SJCRH30 (cell line): ENCODE measurements around the gene CYP4F22. TPM values are rescaled to one million over a fixed set of nuclear protein-coding genes. Genes with fewer than 3 reads are reported as not detected.
"Not testable (repeated sequence)": the region's sequence is repeated elsewhere in the genome, so short reads cannot be mapped to it uniquely, and the experiment has no call there.

Experiments
- DNase-seq, 2 experiments: peaks; one replicate each; pipeline ENCODE4 v3.0.0-alpha.2; 2015 to 2020
- H3K27ac ChIP-seq: fragments of 250-450 bp; sonication (Bioruptor Pico); 2 replicates; pipeline ENCODE4 v1.5.1; 2020; ENCODE audit warnings: mild to moderate bottlenecking, moderate library complexity
- H3K27me3 ChIP-seq: fragments of 250-450 bp; sonication (Bioruptor Pico); 2 replicates; pipeline ENCODE4 v1.5.1; 2020; ENCODE audit warnings: mild to moderate bottlenecking, moderate library complexity
- H3K36me3 ChIP-seq: fragments of 250-450 bp; sonication (Bioruptor Pico); 2 replicates; pipeline ENCODE4 v1.5.1; 2020; ENCODE audit warnings: mild to moderate bottlenecking, moderate library complexity
- H3K4me1 ChIP-seq: fragments of 250-450 bp; sonication (Bioruptor Pico); 2 replicates; pipeline ENCODE4 v1.5.1; 2020; ENCODE audit warnings: mild to moderate bottlenecking, moderate library complexity
- H3K4me3 ChIP-seq: fragments of 250-450 bp; sonication (Bioruptor Pico); 2 replicates; pipeline ENCODE4 v1.5.1; 2020; ENCODE audit warnings: mild to moderate bottlenecking, moderate library complexity
- H3K9me3 ChIP-seq: fragments of 250-450 bp; sonication (Bioruptor Pico); replicated peaks from 2 replicates; pipeline ENCODE4 v1.5.1; 2020; ENCODE audit warnings: mild to moderate bottlenecking, moderate library complexity
- total RNA-seq: library from RNA; depleted of rRNA; stranded (reverse); fragments of >200 nt; shearing (Covaris generic); gene quantifications from 2 replicates; pipeline ENCODE4 v1.2.3, GENCODE V29; 2014

CYP4F22 gene
- total RNA-seq, 1 experiment from 2014 or later: not detected

DNA sequence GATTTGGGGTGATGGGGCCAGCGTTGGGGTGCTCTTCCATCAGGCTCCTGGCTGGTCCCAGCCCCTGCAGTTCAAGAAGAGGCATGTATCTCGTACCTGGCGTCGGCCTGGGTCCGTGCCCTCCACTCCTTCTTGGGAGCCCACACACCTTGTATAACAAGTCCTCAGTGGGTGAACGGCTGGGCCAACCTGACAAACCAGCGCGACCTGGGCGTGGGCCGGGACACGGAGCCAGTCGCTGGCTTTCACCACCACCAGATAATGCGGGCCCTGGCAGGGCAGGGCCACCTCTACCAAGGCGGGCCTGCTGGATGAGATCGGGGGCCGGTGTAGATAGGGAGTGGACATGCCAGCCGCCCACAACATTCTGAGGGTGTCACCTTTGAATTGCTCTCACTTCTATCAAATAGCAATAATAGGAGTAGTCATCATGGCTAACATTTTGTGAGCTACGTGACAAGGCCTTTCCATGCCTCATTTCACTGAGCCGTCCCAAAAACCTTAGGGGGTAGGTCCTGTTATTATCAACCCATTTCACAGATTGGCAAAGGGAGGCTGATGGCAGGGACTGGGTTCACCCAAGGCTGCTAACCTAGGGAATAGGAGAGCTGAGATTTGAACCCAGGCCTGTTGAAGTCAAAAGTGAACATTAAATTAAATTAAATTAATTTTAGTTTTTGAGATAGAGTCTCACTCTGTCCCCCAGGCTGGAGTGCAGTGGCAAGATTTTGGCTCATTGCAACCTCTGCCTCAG is 3.5 kb downstream of the CYP4F22 start:
- Histone ChIP-seq H3K27ac (no peak overlapping the region), H3K4me3 (no peak overlapping the region), H3K36me3 (no peaks in the 10 kb centered on the region), H3K27me3 (peaks cover 15% of the 10 kb centered on the region; the same call in 1 of the 2 replicates), H3K4me1 (no peaks in the 10 kb centered on the region), H3K9me3 (peaks cover 6% of the 10 kb centered on the region)
- no peak for DNase-seq

DNA sequence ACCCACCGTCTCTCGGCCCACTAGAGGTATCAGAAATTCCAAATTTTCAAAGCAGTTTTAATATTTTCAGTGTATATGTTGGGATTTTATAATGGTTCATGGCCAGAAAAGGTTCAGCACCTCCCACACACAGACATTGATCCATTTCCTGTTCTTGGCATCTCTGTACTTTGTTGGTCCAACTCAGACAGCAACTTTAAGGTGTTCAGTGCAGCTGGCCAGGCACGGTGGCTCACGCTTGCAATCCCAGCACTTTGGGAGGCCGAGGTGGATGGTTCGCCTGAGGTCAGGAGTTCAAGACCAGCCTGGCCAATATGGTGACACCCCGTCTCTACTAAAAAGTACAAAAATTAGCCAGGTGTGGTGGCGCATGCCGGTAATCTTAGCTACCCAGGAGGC is 6.9 kb downstream of the CYP4F22 start:
- H3K27ac ChIP-seq, H3K4me3 ChIP-seq, H3K36me3 ChIP-seq, H3K4me1 ChIP-seq, DNase-seq, H3K27me3 ChIP-seq, H3K9me3 ChIP-seq: not testable (repeated sequence)

DNA sequence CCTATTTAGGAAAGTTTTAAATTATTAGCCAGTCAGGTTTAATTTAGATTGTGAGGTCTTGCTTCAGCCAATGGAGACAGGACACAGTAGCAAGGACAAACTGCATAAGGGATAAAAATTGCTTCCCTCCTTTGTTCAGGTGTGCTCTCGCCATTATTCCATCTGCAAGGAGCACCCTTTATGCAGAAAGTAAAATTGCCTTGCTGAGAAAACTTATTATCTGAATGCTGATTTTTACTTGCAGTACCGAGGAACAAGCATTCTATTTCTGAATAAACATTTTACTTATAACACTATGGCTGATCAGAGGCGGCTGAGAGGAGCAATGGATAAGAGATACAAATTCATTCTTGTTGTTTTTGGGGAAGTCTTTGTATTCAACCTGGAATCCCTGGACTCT is 8.0 kb downstream of the CYP4F22 start:
- no peak for DNase-seq
- H3K27me3 ChIP-seq: 0 out of 2 replicates have a peak, but pooled peaks cover 2% of the 10 kb centered on the region

GRCh38 chr19:15517778-15518177 is 9.5 kb downstream of the CYP4F22 start:
- H3K36me3 ChIP-seq: no peaks in the 10 kb centered on the region
- DNase-seq: no peak
- 0 out of 2 replicates have a peak, but pooled peaks cover 2% of the 10 kb centered on the region for H3K27me3 ChIP-seq
- no peak overlapping the region for H3K27ac ChIP-seq
- H3K4me3 ChIP-seq: no peak overlapping the region
- peaks cover 7% of the 10 kb centered on the region for H3K9me3 ChIP-seq
- H3K4me1 ChIP-seq: no peaks in the 10 kb centered on the region

More for the DNA sequence above, 8.0 kb downstream of the CYP4F22 start:
- Histone ChIP-seq H3K4me3 (no peak overlapping the region), H3K27ac (no peak overlapping the region), H3K36me3 (no peaks in the 10 kb centered on the region), H3K4me1 (no peaks in the 10 kb centered on the region), H3K9me3 (peaks cover 7% of the 10 kb centered on the region)

- no peak overlapping the region for H3K27ac ChIP-seq
- H3K4me1 ChIP-seq: no peaks in the 10 kb centered on the region
- DNase-seq: no peak
- H3K36me3 ChIP-seq: no peaks in the 10 kb centered on the region
- H3K9me3 ChIP-seq: peaks cover 7% of the 10 kb centered on the region
- H3K4me3 ChIP-seq: no peak overlapping the region
- peaks cover 8% of the 10 kb centered on the region; the same call in 1 of the 2 replicates for H3K27me3 ChIP-seq
Observed at GRCh38 chr19:15519433-15519976, 11.2 kb downstream of the CYP4F22 start.

GRCh38 chr19:15524781-15525180 is 16.5 kb downstream of the CYP4F22 start:
- no peak overlapping the region for H3K4me3 ChIP-seq
- H3K36me3 ChIP-seq: no peaks in the 10 kb centered on the region
- peaks cover 8% of the 10 kb centered on the region; the same call in 1 of the 2 replicates for H3K27me3 ChIP-seq
- H3K9me3 ChIP-seq: no peaks in the 10 kb centered on the region
- no peak for DNase-seq
- H3K4me1 ChIP-seq: no peaks in the 10 kb centered on the region
- no peak overlapping the region for H3K27ac ChIP-seq

DNA sequence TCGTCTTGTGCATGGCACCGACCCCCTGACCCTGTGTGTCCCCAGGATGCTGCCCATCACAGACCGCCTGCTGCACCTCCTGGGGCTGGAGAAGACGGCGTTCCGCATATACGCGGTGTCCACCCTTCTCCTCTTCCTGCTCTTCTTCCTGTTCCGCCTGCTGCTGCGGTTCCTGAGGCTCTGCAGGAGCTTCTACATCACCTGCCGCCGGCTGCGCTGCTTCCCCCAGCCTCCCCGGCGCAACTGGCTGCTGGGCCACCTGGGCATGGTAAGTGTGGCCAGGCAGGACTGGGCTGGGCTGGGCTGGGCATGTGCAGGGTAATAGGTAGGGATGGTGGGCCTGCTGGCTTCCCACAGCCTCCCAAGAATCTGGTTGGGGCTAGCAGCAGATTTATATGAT is 17.0 kb downstream of the CYP4F22 start:
- Histone ChIP-seq H3K36me3 (no peaks in the 10 kb centered on the region), H3K4me3 (no peak overlapping the region), H3K4me1 (no peaks in the 10 kb centered on the region), H3K9me3 (no peaks in the 10 kb centered on the region), H3K27ac (no peak overlapping the region), H3K27me3 (peaks cover 6% of the 10 kb centered on the region; the same call in 1 of the 2 replicates)
- no peak for DNase-seq

DNA sequence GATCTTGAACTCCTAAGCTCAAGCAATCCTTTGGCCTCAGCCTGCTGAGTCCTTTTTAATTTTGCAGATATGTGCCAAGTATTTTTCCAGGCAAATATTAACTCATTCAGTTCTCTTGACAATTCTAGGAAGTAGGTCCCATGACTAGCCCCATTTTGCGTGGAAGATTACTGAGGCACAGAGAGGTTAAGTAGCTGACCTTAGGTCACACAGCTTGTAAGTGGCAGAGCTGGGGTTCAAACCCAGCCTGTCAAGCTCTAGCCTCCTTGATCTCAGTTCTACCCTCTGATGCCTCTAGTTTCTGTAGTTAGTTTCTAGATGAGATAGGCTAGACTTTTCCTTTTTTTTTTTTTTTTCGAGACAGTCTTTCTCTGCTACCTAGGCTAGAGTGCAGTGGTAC is 18.1 kb downstream of the CYP4F22 start:
- no peaks in the 10 kb centered on the region for H3K9me3 ChIP-seq
- DNase-seq: no peak
- H3K4me1 ChIP-seq: no peaks in the 10 kb centered on the region
- no peaks in the 10 kb centered on the region for H3K36me3 ChIP-seq
- H3K4me3 ChIP-seq: no peak overlapping the region
- no peak overlapping the region for H3K27ac ChIP-seq
- peaks cover 6% of the 10 kb centered on the region; the same call in 1 of the 2 replicates for H3K27me3 ChIP-seq

- H3K27me3 ChIP-seq: peaks cover 6% of the 10 kb centered on the region; the same call in 1 of the 2 replicates
- H3K36me3 ChIP-seq: no peaks in the 10 kb centered on the region
- no peak overlapping the region for H3K4me3 ChIP-seq
Observed at GRCh38 chr19:15527705-15528104, 19.4 kb downstream of the CYP4F22 start.

DNA sequence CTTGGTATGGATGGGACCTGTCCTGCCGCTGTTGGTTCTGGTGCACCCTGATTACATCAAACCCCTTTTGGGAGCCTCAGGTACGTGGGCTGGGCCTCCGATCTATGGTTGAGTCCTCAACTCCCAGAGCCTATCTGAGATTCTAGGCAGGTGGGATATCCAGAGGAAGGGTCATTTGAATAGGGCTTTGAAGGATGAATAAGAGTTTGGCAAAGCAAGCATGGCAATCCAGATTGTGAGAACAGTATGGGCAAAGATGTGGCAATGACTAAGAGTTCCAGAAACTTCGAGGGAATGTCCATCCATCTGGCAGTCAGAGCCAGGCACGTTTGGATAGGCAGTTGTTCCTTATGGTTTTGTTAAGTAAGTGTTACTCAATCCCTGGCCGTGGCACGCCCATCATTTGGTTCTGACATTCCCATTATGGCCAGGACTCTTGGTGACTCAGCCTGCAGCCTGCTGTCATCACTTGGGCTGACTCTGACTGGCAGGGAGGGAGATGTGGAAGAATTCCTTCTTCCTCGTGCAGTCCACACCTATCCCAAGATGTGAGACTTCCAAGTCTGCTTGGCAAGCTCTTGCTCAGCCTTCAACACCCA is 21.5 kb downstream of the CYP4F22 start:
- Histone ChIP-seq H3K4me3 (no peak overlapping the region), H3K9me3 (no peaks in the 10 kb centered on the region), H3K4me1 (no peaks in the 10 kb centered on the region), H3K36me3 (no peaks in the 10 kb centered on the region), H3K27me3 (no peaks in the 10 kb centered on the region), H3K27ac (no peak overlapping the region)
- DNase-seq: no peak

More at GRCh38 chr19:15527705-15528104, 19.4 kb downstream of the CYP4F22 start:
- no peak overlapping the region for H3K27ac ChIP-seq
- no peaks in the 10 kb centered on the region for H3K9me3 ChIP-seq
- no peaks in the 10 kb centered on the region for H3K4me1 ChIP-seq
- no peak for DNase-seq

DNA sequence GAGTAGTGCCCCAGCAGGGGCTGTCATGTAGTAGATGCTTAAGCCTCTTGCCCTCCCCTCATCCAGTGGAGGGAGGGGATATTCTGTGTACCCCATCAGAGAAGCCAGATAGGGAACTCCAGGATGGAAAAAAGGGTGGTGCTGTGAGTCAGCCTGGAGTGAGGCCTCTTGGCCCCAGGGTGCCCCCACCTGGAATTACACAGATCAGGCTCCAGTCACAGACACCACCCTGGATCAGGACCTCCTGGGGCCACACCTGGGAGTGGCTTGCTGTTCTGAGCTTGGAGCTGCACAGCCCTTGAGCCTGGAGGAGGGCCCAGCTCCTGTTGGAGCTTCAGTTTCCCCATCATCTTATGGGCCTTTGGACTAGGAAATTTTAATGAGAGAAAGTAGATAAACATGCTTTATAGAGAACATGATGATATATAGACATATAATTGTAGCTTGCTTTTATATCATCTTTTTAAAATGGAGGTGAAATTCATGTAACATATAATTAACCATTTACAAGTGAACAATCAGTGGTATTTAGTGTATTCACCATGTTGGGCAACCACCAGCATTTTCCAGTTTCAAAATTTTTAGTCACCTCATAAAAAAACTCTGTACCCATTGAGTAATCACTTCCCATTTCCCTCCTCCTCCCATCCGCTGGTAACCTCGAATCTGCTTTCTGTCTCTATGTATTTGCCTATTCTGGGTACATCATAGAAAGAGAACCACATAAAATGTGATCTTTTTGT is 24.6 kb downstream of the CYP4F22 start:
- DNase-seq: no peak
- no peak overlapping the region for H3K27ac ChIP-seq
- H3K27me3 ChIP-seq: no peaks in the 10 kb centered on the region
- H3K4me3 ChIP-seq: no peak overlapping the region
- H3K36me3 ChIP-seq: no peaks in the 10 kb centered on the region
- H3K4me1 ChIP-seq: no peaks in the 10 kb centered on the region
- H3K9me3 ChIP-seq: no peaks in the 10 kb centered on the region

GRCh38 chr19:15533522-15533830 is 25.2 kb downstream of the CYP4F22 start:
- H3K4me1 ChIP-seq, H3K36me3 ChIP-seq, H3K27me3 ChIP-seq, H3K27ac ChIP-seq, DNase-seq, H3K9me3 ChIP-seq, H3K4me3 ChIP-seq: not testable (repeated sequence)

DNA sequence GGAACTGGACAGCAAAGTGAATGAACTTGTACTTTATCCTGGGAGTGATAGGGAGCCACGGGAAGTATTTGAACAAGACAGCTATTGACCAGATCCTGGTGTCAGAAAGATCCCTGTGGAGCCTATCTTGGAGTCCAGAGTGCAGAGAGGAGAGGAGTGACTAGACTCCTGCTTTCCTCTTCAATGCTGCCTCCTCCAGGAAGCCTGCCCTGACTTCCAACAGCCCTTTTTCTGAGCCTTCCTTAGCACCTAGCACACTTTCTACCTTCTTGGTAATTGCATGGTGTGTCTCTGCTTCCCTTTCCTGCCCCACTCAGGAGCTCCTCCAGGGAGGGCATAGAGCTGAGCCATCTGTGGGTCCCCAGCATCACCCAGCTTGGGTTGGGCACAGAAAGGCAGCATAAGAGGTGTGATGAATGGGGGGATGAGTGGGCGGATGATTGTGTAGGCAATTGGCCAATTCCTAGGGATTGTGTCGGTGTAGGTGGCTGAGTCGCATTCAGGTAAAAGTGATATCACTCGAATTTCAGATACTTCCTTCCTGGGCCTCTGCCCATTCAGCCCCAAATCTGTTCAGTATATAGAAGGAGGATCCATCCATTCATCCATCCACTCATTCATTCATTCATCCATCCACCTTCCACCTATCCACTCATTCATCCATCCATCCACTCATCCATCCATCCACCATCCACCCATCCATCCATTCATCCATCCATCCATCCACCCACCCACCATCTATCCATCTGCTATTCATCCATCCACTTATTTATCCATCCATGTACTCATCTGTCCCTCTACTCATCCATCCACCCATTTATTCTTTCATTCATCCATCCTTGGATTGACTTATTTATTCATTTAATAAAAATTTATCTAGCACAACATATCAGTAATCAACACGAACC is 26.9 kb downstream of the CYP4F22 start:
- Histone ChIP-seq H3K27me3 (no peaks in the 10 kb centered on the region), H3K4me1 (no peaks in the 10 kb centered on the region), H3K36me3 (no peaks in the 10 kb centered on the region), H3K27ac (no peak overlapping the region), H3K4me3 (no peak overlapping the region), H3K9me3 (peaks cover 4% of the 10 kb centered on the region; the same call in 1 of the 2 replicates)
- DNase-seq: no peak

- Histone ChIP-seq H3K36me3 (no peaks in the 10 kb centered on the region), H3K27me3 (no peaks in the 10 kb centered on the region), H3K4me3 (no peak overlapping the region), H3K27ac (no peak overlapping the region), H3K4me1 (no peaks in the 10 kb centered on the region), H3K9me3 (peaks cover 4% of the 10 kb centered on the region; the same call in 1 of the 2 replicates)
- DNase-seq: no peak
Observed at GRCh38 chr19:15536350-15536749, 28.0 kb downstream of the CYP4F22 start.
